SU-DHL-6 (cell line): Measurements from ENCODE around the gene SMARCC2.

Source experiments
- H2AFZ ChIP-seq: fragments of 200-600 bp; sonication (generic); 2 replicates; pipeline ENCODE4 v1.6.1; 2014; ENCODE audit warnings: low read depth, mild to moderate bottlenecking, moderate library complexity, mixed read lengths, antibody characterized with exemption, low read length; ENCODE audit not compliant: severe bottlenecking
- H3F3A ChIP-seq: fragments of 200-600 bp; shearing (Covaris generic); 2 replicates; pipeline ENCODE4 v1.6.0; 2016; ENCODE audit warnings: antibody characterized with exemption, mild to moderate bottlenecking; ENCODE audit not compliant: insufficient read depth
- H3K27ac ChIP-seq: fragments of 200-600 bp; sonication (generic); 2 replicates; pipeline ENCODE4 v1.5.1; 2016; ENCODE audit warnings: low read depth, mild to moderate bottlenecking, low read length, moderate library complexity, mixed read lengths
- H3K27me3 ChIP-seq: fragments of 200-600 bp; sonication (generic), shearing (Covaris generic); 2 replicates; pipeline ENCODE4 v1.6.0; 2014; ENCODE audit warnings: mild to moderate bottlenecking, low read length
- H3K36me3 ChIP-seq: fragments of 200-600 bp; sonication (generic); 2 replicates; pipeline ENCODE4 v1.6.1; 2014; ENCODE audit warnings: mild to moderate bottlenecking, low read length, mixed read lengths
- H3K4me2 ChIP-seq: fragments of 300-600, 200-600 bp; shearing (Covaris generic), sonication (generic); 2 replicates; pipeline ENCODE4 v1.6.0; 2014; ENCODE audit warnings: low read length, low read depth, mild to moderate bottlenecking; ENCODE audit not compliant: poor library complexity, severe bottlenecking
- H3K4me3 ChIP-seq: fragments of 200-600 bp; sonication (generic); 2 replicates; pipeline ENCODE4 v1.5.1; 2014; ENCODE audit warnings: antibody characterized with exemption, low read length, mild to moderate bottlenecking, mixed read lengths; ENCODE audit not compliant: insufficient read depth, poor library complexity, severe bottlenecking
- H3K79me2 ChIP-seq: fragments of 200-600 bp; sonication (generic); 2 replicates; pipeline ENCODE4 v1.6.1; 2014; ENCODE audit warnings: mild to moderate bottlenecking, low read length, moderate library complexity; ENCODE audit not compliant: insufficient read depth
- H3K9ac ChIP-seq: fragments of 200-600 bp; sonication (generic); 2 replicates; pipeline ENCODE4 v1.7.0; 2014; ENCODE audit warnings: mild to moderate bottlenecking, low read length
- H3K9me2 ChIP-seq: fragments of 200-600 bp; sonication (generic); replicated peaks from 2 replicates; pipeline ENCODE4 v1.6.1; 2014; ENCODE audit warnings: low read length; ENCODE audit not compliant: insufficient read depth
- H3K9me3 ChIP-seq: fragments of 200-600 bp; sonication (generic); 2 replicates; pipeline ENCODE4 v1.6.1; 2014; ENCODE audit warnings: low read length, mixed read lengths; ENCODE audit not compliant: insufficient read depth
- H4K20me1 ChIP-seq: fragments of 200-600 bp; sonication (generic); 2 replicates; pipeline ENCODE4 v1.6.1; 2014; ENCODE audit warnings: low read depth, mild to moderate bottlenecking, antibody characterized with exemption, low read length, moderate library complexity, mixed read lengths
- CTCF ChIP-seq: fragments of 200-600 bp; sonication (generic); IDR thresholded peaks from one replicate; pipeline ENCODE4 v1.5.1; 2017; ENCODE audit warnings: antibody characterized with exemption, mild to moderate bottlenecking, low read length, moderate library complexity; ENCODE audit not compliant: insufficient read depth, poor library complexity, severe bottlenecking
- EZH2phosphoT487 ChIP-seq: fragments of 200-600 bp; sonication (generic), shearing (Covaris generic); conservative IDR thresholded peaks from 2 replicates; pipeline ENCODE4 v1.6.1; 2018; ENCODE audit warnings: mild to moderate bottlenecking, antibody characterized with exemption, low read length, moderate library complexity, mixed read lengths

Gene SMARCC2

DNA sequence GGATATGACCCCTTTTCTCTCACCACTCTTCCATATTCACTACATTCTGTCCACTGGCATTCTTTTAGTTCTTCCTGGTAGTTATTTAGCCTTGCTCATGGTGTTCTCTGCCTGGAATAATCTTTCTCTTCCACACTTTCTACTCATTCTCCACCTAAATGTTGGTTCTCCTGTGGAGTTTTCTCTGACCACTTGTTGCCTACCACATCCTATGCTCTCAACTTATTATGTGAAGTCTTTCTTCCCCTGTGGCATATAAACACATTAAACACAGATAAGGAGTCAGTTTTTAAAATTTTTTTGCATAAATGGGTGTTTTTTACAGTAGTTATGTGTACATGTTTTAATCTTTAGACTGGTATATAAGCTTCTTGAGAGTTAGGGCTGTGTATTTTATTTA is 3.3 kb upstream of the SMARCC2 start:
- no peak overlapping the region for H3K4me2 ChIP-seq
- H3K4me3 ChIP-seq: no peak overlapping the region
- H3K9me2 ChIP-seq: no peaks in the 10 kb centered on the region
- TF ChIP-seq CTCF (no peak), EZH2phosphoT487 (no peak)
- no peaks in the 10 kb centered on the region for H3K36me3 ChIP-seq
- H3K27ac ChIP-seq: no peak overlapping the region
- H3K9me3 ChIP-seq: no peaks in the 10 kb centered on the region
- no peaks in the 10 kb centered on the region for H4K20me1 ChIP-seq
- peak overlapping the region; percentile 67 for H2AFZ ChIP-seq
- peaks cover 19% of the 10 kb centered on the region for H3F3A ChIP-seq
- H3K27me3 ChIP-seq: no peaks in the 10 kb centered on the region
- no peak overlapping the region for H3K9ac ChIP-seq
- peaks cover 14% of the 10 kb centered on the region for H3K79me2 ChIP-seq

GRCh38 chr12:56190695-56191155 is 1.4 kb upstream of the SMARCC2 start:
- H3K4me3 ChIP-seq: no peak overlapping the region
- peaks cover 25% of the 10 kb centered on the region for H3K79me2 ChIP-seq
- no peaks in the 10 kb centered on the region; the same call in 1 of the 2 replicates for H3K36me3 ChIP-seq
- H2AFZ ChIP-seq: peak overlapping the region; percentile 92
- H3K27me3 ChIP-seq: no peaks in the 10 kb centered on the region
- no peaks in the 10 kb centered on the region for H3K9me3 ChIP-seq
- H3K9ac ChIP-seq: peak overlapping the region; percentile 92
- H4K20me1 ChIP-seq: no peaks in the 10 kb centered on the region
- H3K9me2 ChIP-seq: no peaks in the 10 kb centered on the region
- H3F3A ChIP-seq: peaks cover 23% of the 10 kb centered on the region
- peak overlapping the region; percentile 81 for H3K4me2 ChIP-seq
- no peak overlapping the region for H3K27ac ChIP-seq
- TF ChIP-seq CTCF (no peak), EZH2phosphoT487 (no peak)

GRCh38 chr12:56189918-56190694 is 823 bp upstream of the SMARCC2 start:
- Histone ChIP-seq H2AFZ (peak overlapping the region; percentile 92), H3K27ac (peak overlapping the region; percentile 67), H3K4me2 (peak overlapping the region; percentile 81), H3K27me3 (no peaks in the 10 kb centered on the region), H3K36me3 (no peaks in the 10 kb centered on the region; the same call in 1 of the 2 replicates), H3K9ac (peak overlapping the region; percentile 92), H3K9me3 (no peaks in the 10 kb centered on the region), H3K4me3 (peak overlapping the region; percentile 64), H3K9me2 (no peaks in the 10 kb centered on the region), H4K20me1 (no peaks in the 10 kb centered on the region), H3F3A (peaks cover 23% of the 10 kb centered on the region), H3K79me2 (peaks cover 25% of the 10 kb centered on the region)
- TF ChIP-seq EZH2phosphoT487 (no peak), CTCF (no peak)
